HFF-Myc (cell line): ENCODE measurements around the gene ZNF654.

Experiments used
- DNase-seq: peaks from one replicate; pipeline ENCODE4 v3.0.0-alpha.2; 2011; ENCODE audit warnings: low read depth; ENCODE audit errors: extremely low read depth
- H3K4me3 ChIP-seq: replicated peaks from 2 replicates; pipeline ENCODE4 v1.5.1; 2011; ENCODE audit warnings: low read depth, mild to moderate bottlenecking, control low read depth, low read length
- TF ChIP-seq, protein P1 (sequence below): IDR thresholded peaks from 2 replicates; pipeline ENCODE4 v1.5.1; 2012; ENCODE audit warnings: mild to moderate bottlenecking, low read depth, low read length, control low read depth; ENCODE audit errors: missing control alignments

Gene ZNF654

DNA sequence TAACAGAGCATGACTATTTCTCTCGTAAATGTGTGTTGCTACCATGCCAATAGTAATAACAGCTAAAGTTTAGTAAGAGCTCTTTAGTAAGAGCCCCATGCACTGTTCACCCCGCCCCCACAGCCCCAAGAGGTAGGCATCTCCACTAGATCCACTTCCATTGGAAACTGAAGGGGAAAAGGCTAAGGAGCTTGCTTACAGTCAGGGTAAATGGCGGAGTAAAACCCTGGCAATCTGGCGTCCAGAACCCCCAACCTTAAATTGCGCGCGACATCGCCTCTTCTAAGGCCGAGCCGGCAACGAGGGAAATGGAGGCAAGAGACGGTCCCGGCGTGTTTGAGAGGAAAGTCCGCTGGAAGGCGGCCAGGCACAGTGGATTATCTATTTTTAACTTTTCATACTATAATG, 90.0 kb downstream of the ZNF654 start:
- TF ChIP-seq, protein P1, sequence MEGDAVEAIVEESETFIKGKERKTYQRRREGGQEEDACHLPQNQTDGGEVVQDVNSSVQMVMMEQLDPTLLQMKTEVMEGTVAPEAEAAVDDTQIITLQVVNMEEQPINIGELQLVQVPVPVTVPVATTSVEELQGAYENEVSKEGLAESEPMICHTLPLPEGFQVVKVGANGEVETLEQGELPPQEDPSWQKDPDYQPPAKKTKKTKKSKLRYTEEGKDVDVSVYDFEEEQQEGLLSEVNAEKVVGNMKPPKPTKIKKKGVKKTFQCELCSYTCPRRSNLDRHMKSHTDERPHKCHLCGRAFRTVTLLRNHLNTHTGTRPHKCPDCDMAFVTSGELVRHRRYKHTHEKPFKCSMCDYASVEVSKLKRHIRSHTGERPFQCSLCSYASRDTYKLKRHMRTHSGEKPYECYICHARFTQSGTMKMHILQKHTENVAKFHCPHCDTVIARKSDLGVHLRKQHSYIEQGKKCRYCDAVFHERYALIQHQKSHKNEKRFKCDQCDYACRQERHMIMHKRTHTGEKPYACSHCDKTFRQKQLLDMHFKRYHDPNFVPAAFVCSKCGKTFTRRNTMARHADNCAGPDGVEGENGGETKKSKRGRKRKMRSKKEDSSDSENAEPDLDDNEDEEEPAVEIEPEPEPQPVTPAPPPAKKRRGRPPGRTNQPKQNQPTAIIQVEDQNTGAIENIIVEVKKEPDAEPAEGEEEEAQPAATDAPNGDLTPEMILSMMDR: no peak
- peak overlapping the region; percentile 87 for H3K4me3 ChIP-seq
- DNase-seq: no peak

DNA sequence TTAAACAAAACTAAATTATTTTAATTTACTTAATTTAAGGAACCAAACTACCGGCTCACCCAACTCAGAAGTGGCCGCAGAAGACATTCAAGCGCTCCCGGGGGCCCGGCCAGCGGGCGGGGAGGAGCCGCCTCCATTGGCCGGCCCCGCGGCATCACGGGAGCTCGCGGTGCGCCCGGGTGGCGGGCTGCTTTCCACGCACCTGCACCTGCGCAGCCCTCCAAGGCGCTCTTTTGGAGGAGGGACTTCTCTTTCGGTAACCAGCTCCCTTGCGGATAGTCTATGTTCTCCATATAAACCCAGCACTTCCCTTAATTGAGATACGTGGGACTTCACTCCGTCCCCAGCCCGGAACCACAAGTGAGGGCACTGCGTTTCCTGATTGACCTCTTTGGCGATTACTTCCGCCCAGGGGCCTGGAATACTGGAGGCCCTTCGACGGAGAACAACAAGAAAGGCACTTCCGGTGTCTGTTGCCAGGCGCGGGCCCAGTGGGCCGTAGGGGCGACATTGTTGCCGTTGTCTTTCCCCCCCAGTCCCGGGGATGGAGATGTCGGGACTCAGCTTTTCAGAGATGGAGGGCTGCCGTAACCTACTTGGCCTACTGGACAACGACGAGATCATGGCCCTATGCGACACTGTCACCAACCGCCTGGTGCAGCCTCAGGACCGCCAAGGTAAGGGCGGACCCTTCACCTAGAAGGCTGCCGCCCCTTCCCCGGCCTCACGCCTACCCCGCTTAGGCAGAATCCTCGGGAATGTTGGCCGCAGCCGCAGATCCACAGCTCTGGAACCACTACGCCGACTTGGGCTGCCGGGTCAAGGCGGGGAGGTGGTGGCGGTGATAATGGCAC, 90.7 kb downstream of the ZNF654 start, which contains the start of gene C3orf38:
Gene C3orf38 (plus strand): TSS at position 451 of the 854 bp plus-strand sequence. CDS start 94 bp downstream, at position 545.
- peak within 1 kb of the TSS; percentile 87 for H3K4me3 ChIP-seq
- DNase-seq: peak; percentile 79
- TF ChIP-seq, protein P1: no peak

DNA sequence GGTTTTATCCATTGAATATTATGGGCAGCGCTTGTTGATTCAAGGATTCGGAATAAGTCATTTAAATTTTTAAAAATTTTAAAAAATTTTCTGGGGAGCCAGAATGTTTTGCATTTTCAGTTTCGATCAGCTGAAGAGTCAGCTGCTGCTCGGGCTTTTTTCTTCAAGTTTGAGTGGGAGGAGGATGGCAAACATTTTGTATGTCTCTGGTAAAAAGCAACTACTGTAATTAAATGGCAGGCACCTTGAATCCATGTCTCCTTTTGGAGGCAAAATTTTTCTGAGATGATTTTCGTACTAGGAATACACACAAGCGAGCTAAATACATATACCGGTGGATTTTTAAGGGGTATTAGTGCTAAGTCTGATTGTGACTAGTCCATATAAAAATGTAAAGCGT, 91.3 kb downstream of the ZNF654 start:
- DNase-seq: no peak
- peak overlapping the region; percentile 87 for H3K4me3 ChIP-seq
- TF ChIP-seq, protein P1: no peak

DNA sequence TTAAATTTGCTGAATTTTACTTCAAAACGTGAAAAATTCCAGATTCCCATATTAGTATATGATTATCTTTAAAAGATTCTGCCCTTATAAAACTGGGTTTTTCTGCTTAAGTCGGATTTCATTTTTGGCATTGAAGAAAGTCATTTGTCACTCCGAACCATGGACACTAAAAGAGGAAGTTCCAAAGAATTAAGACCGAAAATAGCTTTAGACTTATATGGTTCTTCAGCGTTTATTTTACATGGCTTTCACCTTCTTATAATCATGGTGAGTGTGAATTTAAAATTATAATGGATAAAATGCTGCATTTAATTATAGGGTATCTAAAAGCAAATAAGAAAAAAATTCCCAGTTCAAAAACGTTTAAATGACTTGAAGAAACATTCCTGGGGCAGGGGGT, 91.8 kb downstream of the ZNF654 start:
- TF ChIP-seq, protein P1: no peak
- DNase-seq: no peak
- H3K4me3 ChIP-seq: peak overlapping the region; percentile 87

DNA sequence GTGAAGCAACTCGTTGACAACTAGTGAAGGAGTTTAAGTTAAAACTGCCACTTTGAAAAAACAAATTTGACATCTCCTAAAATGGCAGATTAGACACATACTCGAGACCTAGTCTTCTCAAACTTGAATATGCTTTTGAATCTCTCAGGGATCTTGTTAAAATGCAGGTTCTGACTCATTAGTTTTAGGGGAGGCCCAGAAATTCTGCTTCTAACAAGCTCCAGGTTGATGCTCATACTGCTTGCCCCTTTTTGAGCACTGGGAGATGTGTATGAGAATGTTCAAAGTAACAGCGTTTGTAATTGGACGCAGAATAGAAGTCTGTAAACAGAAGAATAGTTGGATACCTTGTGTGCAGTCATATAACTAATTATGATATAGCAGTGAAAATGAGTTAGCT, 92.3 kb downstream of the ZNF654 start:
- TF ChIP-seq, protein P1: no peak
- no peak for DNase-seq
- peak overlapping the region; percentile 87 for H3K4me3 ChIP-seq

DNA sequence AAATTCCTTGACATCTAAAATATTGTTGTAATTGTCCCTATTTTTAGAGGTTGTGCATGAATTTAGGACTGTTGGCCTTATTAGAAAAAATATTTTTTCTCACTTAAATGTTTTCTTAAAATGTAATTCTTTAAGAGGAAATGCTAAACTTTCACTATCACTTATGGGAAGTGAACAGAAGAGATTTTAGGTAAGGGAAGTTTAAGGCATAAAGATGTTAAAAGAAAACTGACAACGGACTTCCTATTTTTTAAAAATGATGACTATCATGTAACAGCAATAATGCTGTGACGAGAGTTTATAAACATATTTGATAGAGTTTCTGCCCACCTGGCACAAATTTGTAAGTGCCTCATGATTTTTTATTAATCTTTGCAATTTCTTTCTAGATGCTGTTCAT, 93.8 kb downstream of the ZNF654 start:
- DNase-seq: no peak
- H3K4me3 ChIP-seq: no peak overlapping the region
- TF ChIP-seq, protein P1: no peak

DNA sequence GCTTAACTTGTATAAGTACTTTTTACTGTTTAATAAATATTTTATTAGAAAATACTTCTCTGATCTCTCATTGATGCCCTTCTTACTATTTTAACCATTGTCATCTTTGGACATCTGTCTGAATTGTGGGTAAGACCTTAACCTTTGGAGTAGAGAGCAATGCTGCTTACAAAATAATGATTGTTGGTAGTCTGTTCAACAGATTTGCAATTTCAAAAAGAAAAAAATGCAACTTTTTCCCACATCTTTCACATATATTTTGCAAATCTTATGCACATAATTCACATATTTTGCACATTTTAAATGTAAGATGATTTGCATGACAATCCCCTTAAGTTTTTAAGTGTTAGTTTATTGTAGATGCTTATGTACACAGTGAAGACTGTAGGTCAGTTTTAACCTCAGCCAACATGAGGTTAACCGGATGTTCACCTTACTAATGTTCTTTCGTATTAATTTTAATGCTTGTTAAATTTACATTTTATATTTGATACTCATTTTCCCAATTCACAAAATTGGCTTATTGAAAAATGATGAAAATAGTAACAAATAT, 107.4 kb downstream of the ZNF654 start:
- DNase-seq: no peak

More for the DNA sequence above, 107.4 kb downstream of the ZNF654 start:
- H3K4me3 ChIP-seq: no peak overlapping the region
- TF ChIP-seq, protein P1: no peak
